Testis (tissue), 3 donors: ENCODE results near the gene TTLL9. TPM values are rescaled to one million over a fixed set of nuclear protein-coding genes. Genes with fewer than 3 reads are reported as not detected.

Experiments
- DNase-seq: peaks from one replicate; pipeline ENCODE4 v3.0.0-alpha.2; 2019
- H3K27ac ChIP-seq, 2 donors: fragments of 200-600 bp; sonication (generic); one replicate each; pipeline ENCODE4 v1.5.1; 2019
- H3K27me3 ChIP-seq: fragments of 200-600 bp; sonication (generic); one replicate; pipeline ENCODE4 v1.5.1; 2019
- H3K36me3 ChIP-seq: fragments of 200-600 bp; sonication (generic); one replicate; pipeline ENCODE4 v1.5.1; 2017; ENCODE audit warnings: low read depth; ENCODE audit errors: missing control alignments
- H3K4me1 ChIP-seq: fragments of 200-600 bp; sonication (generic); one replicate; pipeline ENCODE4 v1.5.1; 2019
- H3K4me3 ChIP-seq, 2 donors: fragments of 200-600 bp; sonication (generic); one replicate each; pipeline ENCODE4 v1.5.1; 2017 to 2019
- H3K9me3 ChIP-seq: fragments of 200-600 bp; sonication (generic); one replicate; pipeline ENCODE4 v1.5.1; 2017
- CTCF ChIP-seq, 3 experiments: fragments of 450-650 bp in 2 of 3; fragments of 200-600 bp in 1 of 3; sonication (generic) in 1 of 3; IDR thresholded peaks; one replicate each; pipeline ENCODE4 v1.5.1; 2016 to 2019; ENCODE audit warnings: antibody characterized with exemption in 3 of 3, mild to moderate bottlenecking in 2 of 3, moderate library complexity in 1 of 3
- POLR2A ChIP-seq: fragments of 450-650 bp; IDR thresholded peaks from one replicate; pipeline ENCODE4 v1.6.1; 2017; ENCODE audit warnings: antibody characterized with exemption, mild to moderate bottlenecking, moderate library complexity
- WGBS, 2 donors: methylation state at CpG; one replicate each; pipeline ENCODE4 v1.1.5; 2018; 5-methylcytosine and 5-hydroxymethylcytosine counted together
- intact Hi-C: fragments of 100-400 bp; cut with DNase I; formaldehyde crosslinking; loops from one replicate; pipeline ENCODE4 v1.15.1; 2023; ENCODE audit warnings: low total_unique reads
- polyA plus RNA-seq: library from polyadenylated mRNA; stranded (reverse); fragments of 350-450 nt; fragmentation: Illumina TruSeq; extraction: RNeasy Lipid Tissue Mini Kit (QIAGEN cat#74804); gene quantifications from one replicate; pipeline ENCODE4 v1.2.3, GENCODE V29; 2014; ENCODE audit warnings: low read depth, low replicate concordance; ENCODE audit not compliant: insufficient read depth
- total RNA-seq, 2 donors: library from RNA; depleted of rRNA; stranded (reverse); fragments of >200 nt; gene quantifications; one replicate each; pipeline ENCODE4 v1.2.3, GENCODE V29; 2016

The TTLL9 gene
- total and polyA plus RNA-seq, 3 donors from 2014 or later: 8.7 to 32.7 (median 19.1) TPM

- H3K27me3 ChIP-seq: no peaks in the 10 kb centered on the region
- H3K4me1 ChIP-seq: peaks cover 53% of the 10 kb centered on the region
- H3K9me3 ChIP-seq: no peaks in the 10 kb centered on the region
- 71 to 79% methylated on average over 1 to 5 of the region's 5 CpGs for WGBS, 2 donors
- no peaks in the 10 kb centered on the region for H3K36me3 ChIP-seq
- intact Hi-C loops: no loop called here
- TF ChIP-seq CTCF (IDR thresholded peaks at IDR 0.05) (no peak), POLR2A (no peak)
- DNase-seq: no peak
- no peak overlapping the region for H3K27ac ChIP-seq
- no peak overlapping the region for H3K4me3 ChIP-seq
Observed at GRCh38 chr20:31836853-31837608, 33.4 kb upstream of the TTLL9 start.

GRCh38 chr20:31837896-31838397 is 32.5 kb upstream of the TTLL9 start:
- no peak for DNase-seq
- H3K4me1 ChIP-seq: peaks cover 61% of the 10 kb centered on the region
- 50 to 55% methylated on average over 3 of the region's 3 CpGs for WGBS, 2 donors
- H3K4me3 ChIP-seq: no peak overlapping the region
- no peaks in the 10 kb centered on the region for H3K27me3 ChIP-seq
- intact Hi-C loops: no loop called here
- H3K9me3 ChIP-seq: no peaks in the 10 kb centered on the region
- no peaks in the 10 kb centered on the region for H3K36me3 ChIP-seq
- peak overlapping the region in 1 of 2 donors; percentile 23 for H3K27ac ChIP-seq
- TF ChIP-seq POLR2A: no peak
- no peak for TF ChIP-seq CTCF (IDR thresholded peaks at IDR 0.05)

GRCh38 chr20:31838646-31839292 is 31.7 kb upstream of the TTLL9 start:
- WGBS, 2 donors: 68 to 77% methylated on average over 9 of the region's 9 CpGs
- peaks cover 59% of the 10 kb centered on the region for H3K4me1 ChIP-seq
- no peak for DNase-seq

GRCh38 chr20:31839782-31840487 is 30.5 kb upstream of the TTLL9 start:
- intact Hi-C loops: no loop called here
- WGBS, 2 donors: 70 to 72% methylated on average over 5 of the region's 5 CpGs

More at GRCh38 chr20:31838646-31839292, 31.7 kb upstream of the TTLL9 start:
- Histone ChIP-seq H3K27ac (no peak overlapping the region), H3K36me3 (no peaks in the 10 kb centered on the region), H3K27me3 (no peaks in the 10 kb centered on the region), H3K4me3 (no peak overlapping the region), H3K9me3 (no peaks in the 10 kb centered on the region)
- intact Hi-C loops: no loop called here
- TF ChIP-seq CTCF (IDR thresholded peaks at IDR 0.05) (no peak), POLR2A (no peak)

More at GRCh38 chr20:31839782-31840487, 30.5 kb upstream of the TTLL9 start:
- no peak overlapping the region for H3K4me3 ChIP-seq
- H3K27ac ChIP-seq: no peak overlapping the region
- H3K27me3 ChIP-seq: no peaks in the 10 kb centered on the region
- H3K4me1 ChIP-seq: peaks cover 54% of the 10 kb centered on the region
- no peaks in the 10 kb centered on the region for H3K9me3 ChIP-seq
- DNase-seq: no peak
- no peaks in the 10 kb centered on the region for H3K36me3 ChIP-seq
- TF ChIP-seq POLR2A: no peak
- TF ChIP-seq CTCF (IDR thresholded peaks at IDR 0.05): no peak
